Measurements from ENCODE around the gene PHLDA1. TPM values are rescaled to one million over a fixed set of nuclear protein-coding genes. Genes with fewer than 3 reads are reported as not detected.

Gene PHLDA1
- total RNA-seq, 4 donors from 2014 or later, result 2.4 to 32.7 (median 7.9) TPM

GRCh38 chr12:75977590-75977951 is 54.0 kb downstream of the PHLDA1 start:
- no peaks in the 10 kb centered on the region for H3K36me3 ChIP-seq
- TF ChIP-seq POLR2A (IDR thresholded peaks at IDR 0.05) (no peak), CTCF (IDR thresholded peaks at IDR 0.05 in 4 of 5, conservative IDR thresholded peaks at IDR 0.05 in 1 of 5) (no peak)
- peaks cover 8 to 14% of the 10 kb centered on the region in 2 donors for H3K4me1 ChIP-seq
- H3K27me3 ChIP-seq, result no peaks in the 10 kb centered on the region
- ATAC-seq (no peak), DNase-seq (no peak)
- in situ Hi-C loops (cut with MboI; ENCODE audit: low sequenced_read_pairs in 4 of 4) (no loop called here), intact Hi-C loops (cut with DNase I; ENCODE audit: low total_unique reads) (no loop called here)
- no peak overlapping the region for H3K4me3 ChIP-seq
- H3K27ac ChIP-seq, result peak overlapping the region; percentile 34 to 68 (median 54)
- no peaks in the 10 kb centered on the region for H3K9me3 ChIP-seq

GRCh38 chr12:75976913-75977312 is 54.7 kb downstream of the PHLDA1 start:
- Histone ChIP-seq H3K27me3 (no peaks in the 10 kb centered on the region), H3K36me3 (no peaks in the 10 kb centered on the region), H3K9me3 (no peaks in the 10 kb centered on the region), H3K4me1 (peaks cover 8 to 14% of the 10 kb centered on the region in 2 donors), H3K27ac (peak overlapping the region in 1 of 4 donors; percentile 50), H3K4me3 (no peak overlapping the region)
- no peak for DNase-seq
- in situ Hi-C loops (cut with MboI; ENCODE audit: low sequenced_read_pairs in 4 of 4), result no loop called here
- no peak for ATAC-seq
- TF ChIP-seq CTCF (IDR thresholded peaks at IDR 0.05 in 4 of 5, conservative IDR thresholded peaks at IDR 0.05 in 1 of 5) (no peak), POLR2A (IDR thresholded peaks at IDR 0.05) (no peak)
- intact Hi-C loops (cut with DNase I; ENCODE audit: low total_unique reads), result no loop called here

- intact Hi-C loops (cut with DNase I; ENCODE audit: low total_unique reads) (no loop called here), in situ Hi-C loops (cut with MboI; ENCODE audit: low sequenced_read_pairs in 4 of 4) (no loop called here)
- TF ChIP-seq CTCF (IDR thresholded peaks at IDR 0.05 in 4 of 5, conservative IDR thresholded peaks at IDR 0.05 in 1 of 5) (no peak), POLR2A (IDR thresholded peaks at IDR 0.05) (no peak)
- Histone ChIP-seq H3K9me3 (no peaks in the 10 kb centered on the region), H3K4me1 (peaks cover 8 to 14% of the 10 kb centered on the region in 2 donors), H3K36me3 (no peaks in the 10 kb centered on the region), H3K27ac (no peak overlapping the region), H3K4me3 (no peak overlapping the region), H3K27me3 (no peaks in the 10 kb centered on the region)
- ATAC-seq (no peak), DNase-seq (no peak)
These were observed 55.5 kb downstream of the PHLDA1 start for GRCh38 chr12:75976113-75976512.

GRCh38 chr12:75975702-75976101 is 55.9 kb downstream of the PHLDA1 start:
- intact Hi-C loops (cut with DNase I; ENCODE audit: low total_unique reads), result no loop called here

More at GRCh38 chr12:75975702-75976101, 55.9 kb downstream of the PHLDA1 start:
- no peak for DNase-seq
- ATAC-seq, result no peak
- Histone ChIP-seq H3K27ac (no peak overlapping the region), H3K4me3 (no peak overlapping the region), H3K27me3 (no peaks in the 10 kb centered on the region), H3K36me3 (no peaks in the 10 kb centered on the region), H3K9me3 (no peaks in the 10 kb centered on the region), H3K4me1 (peaks cover 8 to 14% of the 10 kb centered on the region in 2 donors)
- in situ Hi-C loops (cut with MboI; ENCODE audit: low sequenced_read_pairs in 4 of 4), result no loop called here
- TF ChIP-seq CTCF (IDR thresholded peaks at IDR 0.05 in 4 of 5, conservative IDR thresholded peaks at IDR 0.05 in 1 of 5) (no peak), POLR2A (IDR thresholded peaks at IDR 0.05) (no peak)

Other genes with a start within 250 kb of the PHLDA1 start
- gene NAP1L1, start 52.9 kb upstream of the PHLDA1 start, total RNA-seq, result 100 to 1,000 TPM; 336 to 660 (median 421) TPM